OCI-LY1 (cell line): Measurements from ENCODE around the gene ECEL1.

Experiments
- CTCF ChIP-seq: fragments of 200-600 bp; sonication (generic), shearing (Covaris generic); IDR thresholded peaks from 2 replicates; pipeline ENCODE4 v1.5.1; 2017; ENCODE audit warnings: mild to moderate bottlenecking, antibody characterized with exemption, low read length, moderate library complexity, mixed read lengths
- EZH2 ChIP-seq: fragments of 200-600 bp; sonication (generic), shearing (Covaris generic); IDR thresholded peaks from 2 replicates; pipeline ENCODE4 v1.8.0; 2017; ENCODE audit warnings: borderline replicate concordance, mixed run types, mild to moderate bottlenecking, antibody characterized with exemption, low read length, moderate library complexity, mixed read lengths

DNA sequence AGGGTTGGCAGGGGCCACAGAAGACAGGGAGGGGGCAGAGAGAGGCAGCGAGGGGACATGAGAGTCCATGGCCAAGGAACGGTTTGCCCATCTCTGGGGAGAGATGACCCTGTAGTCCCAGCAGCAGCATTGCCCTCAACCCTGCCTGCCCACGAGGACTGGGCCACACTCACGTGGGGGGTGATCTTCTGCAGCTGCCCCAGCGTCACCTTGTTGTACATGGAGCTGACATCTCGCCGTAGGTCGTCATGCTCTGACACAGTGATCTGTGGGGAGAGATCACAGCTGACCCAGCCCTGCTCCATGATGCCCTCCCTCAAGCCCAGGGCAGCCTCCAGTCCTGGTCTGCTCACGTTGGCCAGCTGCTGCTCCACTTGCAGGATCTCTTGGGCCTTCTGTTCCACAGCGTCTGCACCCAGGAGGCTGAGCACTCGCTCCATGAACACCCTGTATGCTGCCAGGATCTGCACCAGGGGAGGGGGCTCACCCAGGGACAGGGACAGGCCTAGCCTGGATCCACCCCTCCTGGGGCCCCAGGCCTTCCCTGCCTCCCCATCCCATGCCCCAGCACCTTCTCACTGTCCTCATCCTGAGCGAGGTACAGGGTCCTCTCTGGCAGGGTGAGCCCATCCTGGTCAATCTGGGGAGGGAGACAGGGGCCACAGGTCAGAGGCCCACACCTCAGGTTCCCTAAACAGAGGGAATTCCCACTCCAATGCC, 2.8 kb downstream of the ECEL1 start:
- TF ChIP-seq CTCF (no peak), EZH2 (no peak)
